HG03064 (cell line): ENCODE measurements around the gene PTPN13.

Experiments
- ATAC-seq: cut with Tn5 transposase; IDR thresholded peaks from one replicate; pipeline ENCODE4 v1.9.1; 2021; ENCODE audit warnings: low read depth; ENCODE audit not compliant: unreplicated experiment

Gene PTPN13

DNA sequence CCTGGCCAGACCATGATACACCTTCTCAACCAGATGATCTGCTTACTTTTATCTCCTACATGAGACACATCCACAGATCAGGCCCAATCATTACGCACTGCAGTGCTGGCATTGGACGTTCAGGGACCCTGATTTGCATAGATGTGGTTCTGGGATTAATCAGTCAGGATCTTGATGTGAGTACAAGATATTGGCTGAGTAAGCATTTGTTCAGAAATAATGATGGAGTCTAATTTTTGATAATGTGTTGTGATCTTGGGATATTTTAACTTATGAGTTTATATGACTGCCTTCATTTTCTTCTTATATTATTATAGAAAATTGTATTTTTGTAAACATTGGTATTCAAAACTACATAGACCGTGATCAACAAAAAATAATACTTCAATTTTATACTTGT is 215.7 kb downstream of the PTPN13 start:
- no peak for ATAC-seq

DNA sequence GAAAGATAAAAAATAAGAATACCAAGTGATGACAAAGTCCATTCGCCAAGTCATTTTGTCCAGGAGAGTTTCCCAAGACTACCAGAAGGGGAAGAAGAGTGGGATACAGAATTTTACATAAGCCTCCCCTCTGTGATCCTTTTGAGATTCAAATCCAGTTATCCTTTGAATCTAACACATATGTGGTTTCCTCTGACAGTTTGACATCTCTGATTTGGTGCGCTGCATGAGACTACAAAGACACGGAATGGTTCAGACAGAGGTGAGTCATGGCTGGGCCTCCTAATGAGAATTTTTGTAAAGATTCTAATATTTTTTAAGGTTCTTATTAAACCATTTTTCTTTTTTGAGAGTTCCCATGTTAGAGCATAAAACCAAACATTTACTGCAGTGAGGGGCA is 216.7 kb downstream of the PTPN13 start:
- no peak for ATAC-seq

- ATAC-seq, result no peak
Observed at GRCh38 chr4:86815653-86816052, 221.5 kb downstream of the PTPN13 start.

DNA sequence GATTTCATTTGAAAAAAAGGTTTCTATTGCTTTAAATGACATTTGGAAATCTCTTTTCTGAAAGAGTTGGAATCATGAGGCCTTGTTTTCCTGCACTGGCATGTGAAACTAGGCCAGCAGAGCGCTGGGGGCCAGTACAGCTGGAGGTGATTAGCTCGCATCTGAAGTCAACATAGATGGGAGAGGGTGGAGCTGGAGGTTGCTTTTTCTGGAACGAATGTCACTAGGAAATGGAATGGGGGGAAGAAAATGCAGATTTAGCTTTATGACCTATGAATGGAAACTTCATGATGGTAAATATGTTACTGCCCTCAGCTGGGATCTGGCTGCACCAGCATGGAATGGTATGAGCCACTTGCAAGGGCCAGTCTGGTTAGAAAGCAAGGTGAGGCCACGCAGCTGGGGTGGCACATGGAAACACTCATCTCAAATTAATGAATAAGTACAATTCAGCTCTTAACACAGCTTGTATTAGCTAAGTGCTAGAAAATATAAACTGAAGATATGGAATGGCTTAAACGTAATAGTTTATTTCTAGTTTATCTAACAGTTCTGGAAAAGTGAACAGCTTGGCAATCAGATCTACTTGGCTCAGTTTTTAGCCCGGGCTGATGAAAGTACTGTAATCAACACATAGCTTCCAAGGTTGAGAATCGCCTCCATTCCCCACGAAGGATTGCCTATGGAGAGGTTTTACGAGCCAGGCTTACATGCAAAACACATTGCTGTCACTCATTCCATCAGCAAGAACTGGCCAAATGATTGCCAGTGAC is 222.6 kb downstream of the PTPN13 start:
- no peak for ATAC-seq

DNA sequence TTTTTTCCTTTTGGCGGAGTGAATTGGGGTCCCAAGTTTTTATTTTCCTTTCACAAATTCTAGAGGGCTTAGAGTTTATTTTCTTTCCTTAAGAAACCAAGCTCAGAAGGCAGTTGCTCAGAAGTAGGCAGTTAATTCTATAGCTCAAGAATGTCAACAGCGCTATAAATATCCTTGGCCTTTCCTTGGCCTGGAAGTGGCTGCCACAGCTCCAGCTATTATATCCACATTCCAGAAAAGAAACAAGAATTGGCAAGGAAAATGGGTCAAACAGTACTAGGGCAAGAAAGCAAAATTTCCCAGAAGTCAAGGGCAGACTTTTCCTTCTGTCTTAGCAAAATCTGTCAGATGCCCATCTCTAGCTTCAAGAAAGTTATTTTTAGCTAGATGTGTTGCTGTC is 224.1 kb downstream of the PTPN13 start:
- no peak for ATAC-seq

- no peak for ATAC-seq
Observed at GRCh38 chr4:86818841-86819240, 224.7 kb downstream of the PTPN13 start.

DNA sequence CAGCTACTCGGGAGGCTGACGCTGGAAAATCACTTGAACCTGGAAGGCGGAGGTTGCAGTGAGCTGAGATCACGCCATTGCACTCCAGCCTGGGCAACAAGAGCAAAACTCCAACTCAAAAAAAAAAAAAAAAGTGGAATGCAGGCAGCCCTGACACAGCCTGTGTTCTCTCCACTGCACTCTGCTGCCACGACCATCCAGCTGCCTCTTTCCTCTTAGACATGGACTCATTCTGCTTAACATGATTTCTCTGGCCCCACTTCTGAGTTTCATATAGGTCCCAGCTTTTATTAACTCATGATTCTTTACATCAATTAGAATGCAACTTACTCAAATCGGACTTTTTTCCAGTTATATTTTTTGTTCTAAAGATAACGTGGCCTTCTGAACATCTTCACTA is 225.4 kb downstream of the PTPN13 start:
- ATAC-seq, result no peak

DNA sequence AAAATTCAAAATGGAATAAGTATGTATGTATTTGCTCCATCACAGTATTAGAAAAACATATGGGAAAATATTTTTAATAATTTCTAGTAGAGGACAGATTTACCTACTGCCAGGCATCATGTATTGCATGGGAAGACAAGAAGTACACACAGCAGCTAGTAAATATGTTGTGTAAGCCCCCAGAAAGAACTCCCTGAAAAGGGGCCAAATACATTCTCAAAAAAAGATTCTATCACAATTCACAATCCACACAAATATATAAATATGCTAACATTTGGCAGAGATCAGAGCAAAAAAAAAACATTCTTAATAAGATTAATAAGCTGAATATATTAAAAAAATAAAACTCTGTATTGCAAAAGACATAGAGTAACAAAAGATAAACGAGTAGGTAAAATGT is 227.0 kb downstream of the PTPN13 start:
- ATAC-seq, result no peak

- ATAC-seq, result no peak
Observed at GRCh38 chr4:86822136-86822535, 228.0 kb downstream of the PTPN13 start.

GRCh38 chr4:86825511-86825910 is 231.4 kb downstream of the PTPN13 start:
- ATAC-seq, result no peak

- no peak for ATAC-seq
Observed at GRCh38 chr4:86831262-86832130, 237.4 kb downstream of the PTPN13 start.

GRCh38 chr4:86833615-86834014 is 239.5 kb downstream of the PTPN13 start:
- ATAC-seq, result no peak

DNA sequence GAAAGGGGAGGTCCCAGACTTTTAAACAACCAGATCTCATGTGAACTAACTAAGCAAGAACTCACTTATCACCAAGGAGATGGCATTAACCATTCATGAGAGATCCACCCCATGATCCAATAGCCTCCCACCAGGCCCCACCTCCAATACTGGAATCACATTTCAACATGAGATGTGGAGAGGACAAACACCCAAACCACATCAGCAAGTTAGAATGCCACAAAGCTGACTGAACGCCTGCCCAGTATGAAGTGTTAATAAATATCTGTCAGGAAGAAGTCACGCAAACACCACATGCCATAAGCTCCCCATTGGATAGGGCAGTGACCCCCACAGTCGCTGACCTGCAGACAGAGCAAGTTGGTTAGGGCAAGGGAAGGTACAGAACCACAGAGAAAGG is 240.8 kb downstream of the PTPN13 start:
- no peak for ATAC-seq

DNA sequence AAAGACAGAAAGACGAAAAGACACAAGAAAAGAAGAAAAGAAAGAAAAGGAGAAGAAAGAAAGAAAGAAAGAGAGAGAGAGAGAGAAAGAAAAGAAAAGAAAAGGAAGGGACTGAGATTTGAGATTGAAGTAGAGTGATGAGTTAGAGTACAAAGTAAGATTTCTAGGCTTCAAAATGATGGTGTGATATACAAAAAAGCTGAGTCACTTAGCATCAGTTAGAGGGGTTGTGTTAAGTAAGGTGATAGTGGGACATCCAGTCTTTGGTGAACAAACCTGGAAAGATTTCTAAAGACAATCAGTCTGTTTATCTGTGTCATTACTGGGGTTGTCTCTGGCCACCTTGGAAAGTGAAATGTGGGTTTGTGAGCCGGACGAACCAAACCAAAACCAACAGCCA is 241.6 kb downstream of the PTPN13 start:
- ATAC-seq, result no peak

DNA sequence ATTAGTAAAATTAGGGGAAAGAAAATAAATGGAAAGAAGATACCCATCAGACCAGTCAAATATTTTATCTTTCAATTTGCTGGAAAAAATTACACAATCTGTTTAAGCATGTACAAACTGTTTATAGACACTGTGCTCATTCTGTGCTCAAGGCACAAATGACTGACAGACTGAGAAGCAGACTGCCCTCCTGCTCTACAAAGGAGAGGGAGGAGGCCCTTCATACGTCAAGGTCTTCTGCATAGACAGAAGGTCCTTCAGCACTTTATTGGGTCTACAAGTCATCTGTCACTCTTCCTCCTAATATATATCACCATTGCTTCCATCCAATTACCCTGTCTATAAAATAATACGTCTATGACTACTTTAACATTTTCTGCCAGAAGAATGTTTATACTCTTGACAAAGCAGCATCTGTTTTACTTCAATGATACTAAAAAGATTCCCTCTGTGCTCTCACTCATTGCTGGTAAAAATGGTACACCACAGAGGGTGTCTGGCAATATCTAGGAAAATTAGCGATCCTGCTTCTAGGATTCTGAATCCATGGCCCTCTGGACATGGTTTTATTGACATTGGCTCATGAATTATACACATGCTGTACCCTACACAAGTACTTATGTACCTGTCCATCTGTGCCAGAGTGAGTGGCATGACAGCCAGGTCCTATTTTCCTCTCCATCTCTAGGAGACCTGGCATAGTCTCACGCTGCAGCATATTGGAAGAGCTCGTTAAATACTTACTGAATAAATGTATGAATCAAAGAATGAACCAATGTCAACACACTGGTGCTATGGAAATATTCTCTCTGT is 243.8 kb downstream of the PTPN13 start:
- ATAC-seq, result no peak

DNA sequence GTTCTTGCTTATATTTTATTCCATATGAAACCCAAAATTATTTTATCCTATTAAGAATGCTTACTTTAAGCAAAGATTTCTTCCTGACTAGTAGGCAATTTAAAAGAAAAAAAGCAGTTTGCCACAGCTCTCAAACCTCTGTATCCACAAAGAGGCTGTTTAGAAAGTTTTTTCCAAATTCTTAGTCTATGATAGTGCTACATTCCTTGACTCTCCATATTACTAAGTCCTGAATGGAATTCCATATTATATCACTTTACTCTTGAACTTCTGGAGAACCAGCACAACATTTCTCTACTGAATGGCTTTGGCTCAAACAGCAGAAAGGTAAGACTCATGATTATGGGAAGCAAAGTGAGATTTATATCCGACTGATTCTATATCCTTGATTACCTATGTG is 246.7 kb downstream of the PTPN13 start:
- ATAC-seq, result no peak

GRCh38 chr4:86841309-86841708 is 247.2 kb downstream of the PTPN13 start:
- no peak for ATAC-seq

- ATAC-seq, result no peak
Observed at GRCh38 chr4:86845593-86845992, 251.5 kb downstream of the PTPN13 start.

GRCh38 chr4:86846921-86847320 is 252.8 kb downstream of the PTPN13 start:
- no peak for ATAC-seq

DNA sequence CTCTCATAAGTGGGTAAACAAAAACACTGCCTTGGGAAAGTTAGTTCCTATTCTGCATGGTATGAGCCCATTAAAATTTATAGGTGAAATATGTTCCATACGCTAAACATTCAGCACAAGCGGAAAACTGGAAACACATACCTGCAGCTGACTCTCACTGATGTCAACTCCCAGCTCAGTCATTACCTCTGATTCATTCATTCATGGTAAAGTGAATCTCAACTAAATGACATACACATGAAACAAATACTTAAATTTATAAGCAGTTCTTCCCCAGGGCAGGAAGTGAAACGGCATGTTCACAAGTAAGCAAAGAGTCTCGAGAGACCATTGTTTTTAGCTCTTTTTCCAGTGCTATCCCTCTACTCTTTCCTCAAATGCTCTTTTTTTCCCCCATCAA is 253.5 kb downstream of the PTPN13 start:
- ATAC-seq, result no peak

DNA sequence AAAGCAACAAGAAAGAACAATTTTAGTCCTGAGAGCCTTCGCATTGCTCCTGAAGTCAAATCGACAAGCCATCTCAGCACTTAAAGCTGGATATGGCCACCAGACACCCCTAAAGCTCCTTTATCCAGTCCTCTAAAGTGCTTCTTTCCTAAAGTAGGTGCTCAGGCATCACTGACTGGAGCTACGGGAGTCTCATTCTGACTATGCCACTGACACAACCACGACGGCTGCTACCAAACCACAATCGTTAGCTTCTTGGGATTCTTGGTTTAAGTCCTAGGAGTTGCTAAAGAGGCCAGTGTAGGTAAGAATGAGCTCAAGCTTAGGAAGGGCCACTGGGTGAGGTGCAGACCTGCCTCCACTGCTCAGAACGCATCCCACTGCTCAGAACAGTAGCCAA is 254.0 kb downstream of the PTPN13 start:
- no peak for ATAC-seq
